Liver (tissue), 3 donors: ENCODE measurements around the gene DYRK3.

Source experiments
- CTCF ChIP-seq: fragments of 150-350 bp; IDR thresholded peaks from 2 replicates; pipeline ENCODE4 v1.5.1; 2017; ENCODE audit warnings: improper control_type of control experiment, low read depth, low read length; ENCODE audit not compliant: missing input control
- EGR1 ChIP-seq, 2 donors: IDR thresholded peaks; 2 replicates each; pipeline ENCODE4 v1.6.1; 2016 to 2018; ENCODE audit warnings: antibody characterized with exemption in 2 of 2, low read depth in 2 of 2
- donor health status: healthy.
- donor health status: healthy.

- TF ChIP-seq EGR1 (IDR thresholded peaks at IDR 0.05; ENCODE audit: low read depth in 2 of 2) (no peak), CTCF (no peak)
These were observed 15.7 kb downstream of the DYRK3 start for GRCh38 chr1:206651014-206651413.
